T-helper 2 cell treated with Interferon-gamma antibody and Interleukin-4, amounts not matched to agents 100 ng/mL and 5 ng/mL, for 36 hours (primary cell): ENCODE results near the gene DYNLRB1. TPM values are rescaled to one million over a fixed set of nuclear protein-coding genes. Genes with fewer than 3 reads are reported as not detected.
"Not testable (repeated sequence)": the region's sequence is repeated elsewhere in the genome, so short reads cannot be mapped to it uniquely, and the experiment has no call there.

ENCODE experiments used
- intact Hi-C: fragments of 100-400 bp; cut with micrococcal nuclease; formaldehyde crosslinking; loops from one replicate; pipeline ENCODE4 v1.15.1; 2023
- total RNA-seq: library from RNA; stranded (reverse); gene quantifications from 2 replicates; pipeline ENCODE4 v1.2.3, GENCODE V29; 2022

Gene DYNLRB1
- total RNA-seq, 1 donor from 2014 or later, result 84.1 TPM

GRCh38 chr20:34511891-34512265 is 4.3 kb upstream of the DYNLRB1 start:
- intact Hi-C loops, result no loop called here

GRCh38 chr20:34512266-34512954 is 3.8 kb upstream of the DYNLRB1 start:
- intact Hi-C loops, result no loop called here

GRCh38 chr20:34512955-34513419 is 3.2 kb upstream of the DYNLRB1 start:
- intact Hi-C loops, result no loop called here

- intact Hi-C loops, result not testable (repeated sequence)
Observed at GRCh38 chr20:34514034-34514433, 2.2 kb upstream of the DYNLRB1 start.

GRCh38 chr20:34514897-34515483 is 1.2 kb upstream of the DYNLRB1 start:
- intact Hi-C loops, result loop anchor here (1.0 kb wide), 1 partner anchor 152 kb away; the partner anchor contains the start of gene ITCH

GRCh38 chr20:34515484-34516246 is 557 bp upstream of the DYNLRB1 start:
- intact Hi-C loops, result loop anchor here (1.0 to 2.0 kb wide), 6 partner anchors 152 to 523 kb away; partner anchors contain the start of genes AHCY, ITCH, PIGU and RALY

- intact Hi-C loops, result loop anchor here (2.0 kb wide), 3 partner anchors 192 to 524 kb away; partner anchors contain the start of gene RALY
Observed at GRCh38 chr20:34517114-34517505, 888 bp downstream of the DYNLRB1 start.

GRCh38 chr20:34518863-34519262 is 2.6 kb downstream of the DYNLRB1 start:
- intact Hi-C loops, result not testable (repeated sequence)

GRCh38 chr20:34519841-34520240 is 3.6 kb downstream of the DYNLRB1 start:
- intact Hi-C loops, result not testable (repeated sequence)

- intact Hi-C loops, result loop anchor here (1.0 kb wide), 1 partner anchor 211 kb away; no protein-coding TSS in a partner anchor
Observed at GRCh38 chr20:34522969-34523871, 7.0 kb downstream of the DYNLRB1 start.

GRCh38 chr20:34524426-34524825 is 8.2 kb downstream of the DYNLRB1 start:
- intact Hi-C loops, result no loop called here

- intact Hi-C loops, result no loop called here
Observed at GRCh38 chr20:34525342-34525708, 9.1 kb downstream of the DYNLRB1 start.

- intact Hi-C loops, result no loop called here
Observed at GRCh38 chr20:34525709-34526416, 9.6 kb downstream of the DYNLRB1 start.

- intact Hi-C loops, result no loop called here
Observed at GRCh38 chr20:34526466-34526865, 10.2 kb downstream of the DYNLRB1 start.

- intact Hi-C loops, result no loop called here
Observed at GRCh38 chr20:34527016-34527415, 10.8 kb downstream of the DYNLRB1 start.

- intact Hi-C loops, result no loop called here
Observed at GRCh38 chr20:34528921-34529297, 12.7 kb downstream of the DYNLRB1 start.

GRCh38 chr20:34529742-34530141 is 13.5 kb downstream of the DYNLRB1 start:
- intact Hi-C loops, result no loop called here

GRCh38 chr20:34530342-34530741 is 14.1 kb downstream of the DYNLRB1 start:
- intact Hi-C loops, result no loop called here

GRCh38 chr20:34531608-34532265 is 15.5 kb downstream of the DYNLRB1 start:
- intact Hi-C loops, result no loop called here

GRCh38 chr20:34532320-34532719 is 16.1 kb downstream of the DYNLRB1 start:
- intact Hi-C loops, result no loop called here
